Endothelial cell of umbilical vein (primary cell): ENCODE measurements around the gene FAM219A. TPM values are rescaled to one million over a fixed set of nuclear protein-coding genes. Genes with fewer than 3 reads are reported as not detected.

Experiments
- BruUV-seq: library from RNA; stranded (reverse); fragments of 400-500 nt; replicated peaks from 2 replicates; lab custom pipeline; 2021; lab: Mats Ljungman, UMichigan
- CTCF ChIA-PET: fragments of 300-600, 350-600 bp; sonication (Branson Sonifier 250); formaldehyde crosslinking; loops from one replicate; lab custom pipeline; 2021; ENCODE audit warnings: antibody characterized with exemption, inconsistent platforms; lab: Charles Lee
- POLR2A ChIA-PET: fragments of 300-600, 350-600 bp; sonication (Branson Sonifier 250); formaldehyde crosslinking; loops from one replicate; lab custom pipeline; 2021; ENCODE audit warnings: antibody characterized with exemption, inconsistent platforms; lab: Charles Lee
- DNase-seq: peaks from one replicate; pipeline ENCODE4 v3.0.0-alpha.2; 2011; ENCODE audit warnings: low read depth, low spot score
- FAIRE-seq: peaks from 2 replicates; lab custom pipeline; 2011; peaks lifted over from hg19 to GRCh38; lab: Jason Lieb, UNC
- H2AFZ ChIP-seq: 2 replicates; pipeline ENCODE4 v1.6.0; 2012; ENCODE audit warnings: low read depth, low read length, control low read depth, inconsistent platforms
- H3K27ac ChIP-seq: 2 replicates; pipeline ENCODE4 v1.5.1; 2011; ENCODE audit warnings: low read depth, mild to moderate bottlenecking, control low read depth, low read length, moderate library complexity; ENCODE audit not compliant: insufficient read depth
- H3K27me3 ChIP-seq, 2 experiments: 2 replicates each; pipeline versions ENCODE4 v1.6.0 to v1.6.1; 2011; ENCODE audit warnings: low read length in 2 of 2, mixed read lengths in 1 of 2; ENCODE audit not compliant: control insufficient read depth in 2 of 2, insufficient read depth in 2 of 2
- H3K36me3 ChIP-seq, 2 experiments: 2 replicates in 1 of 2; 3 replicates in 1 of 2; pipeline ENCODE4 v1.5.1; 2011; ENCODE audit warnings: low read length in 2 of 2, mild to moderate bottlenecking in 1 of 2, moderate library complexity in 1 of 2; ENCODE audit not compliant: control insufficient read depth in 2 of 2, insufficient read depth in 2 of 2; ENCODE audit errors: extremely low read depth in 1 of 2
- H3K4me1 ChIP-seq: 3 replicates; pipeline ENCODE4 v1.5.1; 2011; ENCODE audit warnings: mild to moderate bottlenecking, low read length; ENCODE audit not compliant: control insufficient read depth, insufficient read depth; ENCODE audit errors: extremely low read depth
- H3K4me2 ChIP-seq: 2 replicates; pipeline ENCODE4 v1.6.1; 2011; ENCODE audit warnings: low read length, control low read depth, mixed read lengths; ENCODE audit not compliant: insufficient read depth
- H3K4me3 ChIP-seq, 3 experiments: fragments of 200-600 bp in 1 of 3; sonication (generic), shearing (Covaris generic) in 1 of 3; replicated peaks in 1 of 3; 2 replicates each; pipeline ENCODE4 v1.5.1; 2011 to 2016; ENCODE audit warnings: control low read depth in 3 of 3, low read length in 3 of 3, mild to moderate bottlenecking in 2 of 3, inconsistent platforms in 1 of 3, low read depth in 1 of 3, moderate library complexity in 1 of 3; ENCODE audit not compliant: insufficient read depth in 1 of 3
- H3K79me2 ChIP-seq: 2 replicates; pipeline ENCODE4 v1.6.0; 2012; ENCODE audit warnings: low read length, inconsistent platforms; ENCODE audit not compliant: control insufficient read depth, insufficient read depth
- H3K9ac ChIP-seq: replicated peaks from 2 replicates; pipeline ENCODE3; 2011; ENCODE audit warnings: low read length, control low read depth; ENCODE audit not compliant: insufficient read depth; ENCODE audit errors: extremely low read depth
- H3K9me1 ChIP-seq: replicated peaks from 3 replicates; pipeline ENCODE4 v1.6.0; 2011; ENCODE audit warnings: mild to moderate bottlenecking, low read length; ENCODE audit not compliant: control insufficient read depth, insufficient read depth; ENCODE audit errors: extremely low read depth
- H3K9me3 ChIP-seq: replicated peaks from 2 replicates; pipeline ENCODE4 v1.5.1; 2012; ENCODE audit warnings: low read length, inconsistent platforms; ENCODE audit not compliant: control insufficient read depth, insufficient read depth
- H4K20me1 ChIP-seq: replicated peaks from 2 replicates; pipeline ENCODE3; 2011; ENCODE audit warnings: mild to moderate bottlenecking, low read length; ENCODE audit not compliant: control insufficient read depth, insufficient read depth; ENCODE audit errors: extremely low read depth
- EZH2 ChIP-seq: IDR thresholded peaks from 2 replicates; pipeline ENCODE4 v1.6.1; 2012; ENCODE audit warnings: borderline replicate concordance, low read depth, mild to moderate bottlenecking, moderate library complexity, low read length, inconsistent platforms; ENCODE audit not compliant: severe bottlenecking
- FOS ChIP-seq: IDR thresholded peaks from 2 replicates; pipeline ENCODE4 v1.6.1; 2011; ENCODE audit warnings: mild to moderate bottlenecking, low read length, moderate library complexity, borderline replicate concordance; ENCODE audit not compliant: insufficient read depth
- GATA2 ChIP-seq: IDR thresholded peaks from 2 replicates; pipeline ENCODE4 v1.7.0; 2011; ENCODE audit warnings: low read depth, mild to moderate bottlenecking, moderate library complexity, mixed read lengths, low read length; ENCODE audit not compliant: insufficient read length, insufficient read depth
- JUN ChIP-seq: IDR thresholded peaks from 2 replicates; pipeline ENCODE4 v1.6.1; 2011; ENCODE audit warnings: borderline replicate concordance, low read depth; ENCODE audit not compliant: insufficient read length, insufficient read depth
- MYC ChIP-seq: IDR thresholded peaks from one replicate; pipeline ENCODE4 v1.6.1; 2011; ENCODE audit warnings: mild to moderate bottlenecking, low read depth, low read length
- POLR2A ChIP-seq: IDR thresholded peaks from 2 replicates; pipeline ENCODE4 v1.6.1; 2012; ENCODE audit warnings: low read depth, mild to moderate bottlenecking, control low read depth, low read length
- POLR2AphosphoS5 ChIP-seq: IDR thresholded peaks from 2 replicates; pipeline ENCODE4 v1.6.1; 2012; ENCODE audit warnings: low read depth, mild to moderate bottlenecking, control low read depth, low read length, moderate library complexity; ENCODE audit not compliant: insufficient read depth
- dilution Hi-C: fragments of 300-500 bp; cut with MboI; formaldehyde crosslinking; loops from one replicate; pipeline ENCODE4 v1.15.0; 2019; ENCODE audit warnings: low sequenced_read_pairs; ENCODE audit not compliant: extremely low pct_ligation_motif_present
- intact Hi-C: fragments of 100-400 bp; cut with micrococcal nuclease; formaldehyde crosslinking; loops from one replicate; pipeline ENCODE4 v1.10.0; 2022
- polyA plus RNA-seq, 4 experiments: library from polyadenylated mRNA; depleted of rRNA in 3 of 4; stranded (reverse) in 3 of 4; unstranded in 1 of 4; fragments of >200 nt; gene quantifications; 2 replicates each; pipeline versions ENCODE4 v1.2.1 to v1.2.3, GENCODE V29; 2011 to 2012; ENCODE audit warnings: missing spikeins in 1 of 4
- total RNA-seq: library from RNA; stranded (reverse); gene quantifications from 2 replicates; pipeline ENCODE4 v1.2.3, GENCODE V29; 2021
- TF ChIP-seq, protein P1 (sequence below): IDR thresholded peaks from 2 replicates; pipeline ENCODE4 v1.6.1; 2011; ENCODE audit not compliant: insufficient read depth, insufficient read length
- TF ChIP-seq, protein P2 (sequence below), 2 donors: IDR thresholded peaks; 1 replicate in 1 of 2; 2 replicates in 1 of 2; pipeline ENCODE4 v1.5.1; 2011; ENCODE audit warnings: low read length in 2 of 2, mild to moderate bottlenecking in 2 of 2, moderate library complexity in 2 of 2, control low read depth in 1 of 2, inconsistent platforms in 1 of 2, low read depth in 1 of 2; ENCODE audit not compliant: insufficient read depth in 1 of 2; ENCODE audit errors: extremely low read depth in 1 of 2

Gene FAM219A
- total and polyA plus RNA-seq, 2 donors (not counting 3 experiments of a cell fraction or from before 2014, with no cell fraction given), result 18.1 to 35.7 TPM

DNA sequence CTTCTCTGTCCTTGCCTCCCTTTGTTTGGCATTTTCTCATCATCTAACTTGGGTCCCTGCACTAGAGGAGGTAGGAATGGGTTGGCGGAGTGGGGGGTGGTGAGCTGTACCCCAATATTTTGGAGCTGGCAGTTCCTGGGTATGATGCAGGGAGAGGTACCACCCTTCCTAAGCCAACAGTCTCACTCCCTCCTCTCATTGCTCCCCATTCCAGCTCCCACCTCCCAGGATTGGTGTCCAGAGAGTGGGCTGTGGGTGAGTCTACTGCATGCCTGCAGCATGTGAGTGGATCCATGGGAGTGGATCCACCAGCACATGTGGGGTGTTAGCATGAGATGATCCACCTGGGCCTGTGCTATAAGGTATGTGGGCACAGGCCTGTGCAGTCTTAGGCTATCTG, 59.5 kb downstream of the FAM219A start:
- CTCF ChIA-PET, result interaction anchor here (1.1 kb wide), 1 partner anchor 149 kb away, joined by 3 read pairs; no protein-coding TSS in a partner anchor
- Histone ChIP-seq H3K9ac (no peak overlapping the region), H3K4me3 (no peak overlapping the region), H3K27ac (no peak overlapping the region), H3K36me3 (peaks cover 0 to 29% of the 10 kb centered on the region in 2 experiments), H3K79me2 (no peaks in the 10 kb centered on the region), H3K9me1 (no peaks in the 10 kb centered on the region), H3K9me3 (no peaks in the 10 kb centered on the region), H4K20me1 (no peaks in the 10 kb centered on the region), H3K27me3 (no peaks in the 10 kb centered on the region), H3K4me2 (no peak overlapping the region), H2AFZ (no peak overlapping the region), H3K4me1 (no peaks in the 10 kb centered on the region)
- DNase-seq (no peak), FAIRE-seq (no peak)
- no TSS peak for BruUV-seq
- intact Hi-C loops, result no loop called here
- dilution Hi-C loops, result no loop called here
- POLR2A ChIA-PET, result no interaction called here
- TF ChIP-seq JUN (no peak), MYC (no peak), GATA2 (no peak), POLR2AphosphoS5 (no peak), POLR2A (no peak), EZH2 (no peak), FOS (no peak)
- TF ChIP-seq, protein P1, sequence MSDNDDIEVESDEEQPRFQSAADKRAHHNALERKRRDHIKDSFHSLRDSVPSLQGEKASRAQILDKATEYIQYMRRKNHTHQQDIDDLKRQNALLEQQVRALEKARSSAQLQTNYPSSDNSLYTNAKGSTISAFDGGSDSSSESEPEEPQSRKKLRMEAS, result no peak
- TF ChIP-seq, protein P2, sequence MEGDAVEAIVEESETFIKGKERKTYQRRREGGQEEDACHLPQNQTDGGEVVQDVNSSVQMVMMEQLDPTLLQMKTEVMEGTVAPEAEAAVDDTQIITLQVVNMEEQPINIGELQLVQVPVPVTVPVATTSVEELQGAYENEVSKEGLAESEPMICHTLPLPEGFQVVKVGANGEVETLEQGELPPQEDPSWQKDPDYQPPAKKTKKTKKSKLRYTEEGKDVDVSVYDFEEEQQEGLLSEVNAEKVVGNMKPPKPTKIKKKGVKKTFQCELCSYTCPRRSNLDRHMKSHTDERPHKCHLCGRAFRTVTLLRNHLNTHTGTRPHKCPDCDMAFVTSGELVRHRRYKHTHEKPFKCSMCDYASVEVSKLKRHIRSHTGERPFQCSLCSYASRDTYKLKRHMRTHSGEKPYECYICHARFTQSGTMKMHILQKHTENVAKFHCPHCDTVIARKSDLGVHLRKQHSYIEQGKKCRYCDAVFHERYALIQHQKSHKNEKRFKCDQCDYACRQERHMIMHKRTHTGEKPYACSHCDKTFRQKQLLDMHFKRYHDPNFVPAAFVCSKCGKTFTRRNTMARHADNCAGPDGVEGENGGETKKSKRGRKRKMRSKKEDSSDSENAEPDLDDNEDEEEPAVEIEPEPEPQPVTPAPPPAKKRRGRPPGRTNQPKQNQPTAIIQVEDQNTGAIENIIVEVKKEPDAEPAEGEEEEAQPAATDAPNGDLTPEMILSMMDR (IDR thresholded peaks at IDR 0.05; ENCODE audit: extremely low read depth in 1 of 2, insufficient read depth in 1 of 2, low read depth in 1 of 2, low read length in 2 of 2), result no peak
